Fibroblast of skin of right biceps (primary cell): Measurements from ENCODE around the gene PPP2R5A.
"Not testable (repeated sequence)": the region's sequence is repeated elsewhere in the genome, so short reads cannot be mapped to it uniquely, and the experiment has no call there.

Source experiments
- DNase-seq: peaks from one replicate; pipeline ENCODE4 v3.0.0-alpha.2; 2013

The PPP2R5A gene

GRCh38 chr1:212269306-212269705 lies 15.9 kb upstream of the PPP2R5A start:
- no peak for DNase-seq

- DNase-seq = no peak
These were observed 14.6 kb upstream of the PPP2R5A start for GRCh38 chr1:212270564-212270963.

- no peak for DNase-seq
These were observed 14.0 kb upstream of the PPP2R5A start for GRCh38 chr1:212271234-212271633.

- DNase-seq = no peak
These were observed 13.3 kb upstream of the PPP2R5A start for GRCh38 chr1:212271823-212272485.

GRCh38 chr1:212281590-212281989 lies 3.6 kb upstream of the PPP2R5A start:
- peak; percentile 70 for DNase-seq

- no peak for DNase-seq
These were observed 1.5 kb upstream of the PPP2R5A start for GRCh38 chr1:212283741-212284140.

- peak; percentile 29 for DNase-seq
These were observed 872 bp upstream of the PPP2R5A start for GRCh38 chr1:212284332-212284743.

GRCh38 chr1:212285685-212286555 lies 710 bp downstream of the PPP2R5A start:
- peak; percentile 59 for DNase-seq

- no peak for DNase-seq
These were observed 1.4 kb downstream of the PPP2R5A start for GRCh38 chr1:212286556-212287131.

GRCh38 chr1:212287261-212287895 lies 2.2 kb downstream of the PPP2R5A start:
- no peak for DNase-seq

- DNase-seq = not testable (repeated sequence)
These were observed 2.8 kb downstream of the PPP2R5A start for GRCh38 chr1:212287995-212288394.

GRCh38 chr1:212288615-212289014 lies 3.4 kb downstream of the PPP2R5A start:
- DNase-seq = peak; percentile 74

- DNase-seq = no peak
These were observed 4.3 kb downstream of the PPP2R5A start for GRCh38 chr1:212289262-212290077.

GRCh38 chr1:212290608-212291007 lies 5.4 kb downstream of the PPP2R5A start:
- no peak for DNase-seq

GRCh38 chr1:212291505-212292134 lies 6.4 kb downstream of the PPP2R5A start:
- peak; percentile 59 for DNase-seq

- no peak for DNase-seq
These were observed 7.3 kb downstream of the PPP2R5A start for GRCh38 chr1:212292250-212293105.

- no peak for DNase-seq
These were observed 8.4 kb downstream of the PPP2R5A start for GRCh38 chr1:212293579-212293978.

- DNase-seq = no peak
These were observed 9.8 kb downstream of the PPP2R5A start for GRCh38 chr1:212294983-212295382.

GRCh38 chr1:212295579-212295978 lies 10.4 kb downstream of the PPP2R5A start:
- DNase-seq = no peak

- DNase-seq = no peak
These were observed 12.1 kb downstream of the PPP2R5A start for GRCh38 chr1:212297338-212297737.

GRCh38 chr1:212301580-212301979 lies 16.4 kb downstream of the PPP2R5A start:
- DNase-seq = peak; percentile 37
